GM18499 (cell line): Measurements from ENCODE around the gene TRNAU1AP.

Experiments used
- ATAC-seq: cut with Tn5 transposase; IDR thresholded peaks from one replicate; pipeline ENCODE4 v1.9.1; 2021; ENCODE audit warnings: moderate number of reproducible peaks; ENCODE audit not compliant: insufficient read depth, unreplicated experiment

Gene TRNAU1AP

DNA sequence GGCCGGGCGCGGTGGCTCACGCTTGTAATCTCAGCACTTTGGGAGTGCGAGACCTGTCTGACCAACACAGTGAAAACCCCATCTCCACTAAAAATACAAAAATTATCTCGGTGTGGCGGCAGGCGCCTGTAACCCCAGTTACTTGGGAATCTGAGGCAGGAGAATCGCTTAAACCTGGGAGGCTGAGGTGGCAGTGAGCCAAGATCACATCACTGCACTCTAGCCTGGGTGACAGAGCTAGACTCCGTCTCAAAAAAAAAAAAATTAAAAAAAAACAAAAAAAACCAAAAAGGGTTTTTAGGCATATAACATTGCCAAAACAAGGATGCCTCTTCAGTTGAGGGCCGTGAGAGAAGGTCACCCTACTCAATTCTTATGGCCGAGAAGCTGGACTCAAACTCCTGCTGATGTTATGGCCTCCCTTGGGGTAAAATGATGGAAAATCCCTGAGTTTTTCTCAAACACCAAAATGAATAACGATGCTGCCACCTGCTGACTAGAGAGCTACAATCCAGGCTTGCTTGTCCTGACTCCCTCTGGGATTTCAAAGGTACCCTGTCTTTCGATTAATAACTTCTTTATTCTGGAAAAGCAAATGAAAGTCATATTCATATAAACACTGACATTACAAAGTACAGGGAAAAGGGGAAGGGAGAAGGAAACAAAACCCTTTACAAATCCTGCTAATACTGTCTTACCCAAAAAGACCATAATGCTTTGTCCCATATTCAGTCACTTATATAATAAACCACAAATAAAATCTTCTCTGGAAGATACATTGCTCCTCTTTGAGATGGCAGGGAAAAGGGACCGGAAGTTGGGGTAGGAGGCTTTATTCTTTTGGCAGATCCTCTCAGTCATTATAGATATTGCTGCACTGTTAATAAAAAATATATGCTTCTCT is 49.9 kb downstream of the TRNAU1AP start:
- ATAC-seq: no peak

DNA sequence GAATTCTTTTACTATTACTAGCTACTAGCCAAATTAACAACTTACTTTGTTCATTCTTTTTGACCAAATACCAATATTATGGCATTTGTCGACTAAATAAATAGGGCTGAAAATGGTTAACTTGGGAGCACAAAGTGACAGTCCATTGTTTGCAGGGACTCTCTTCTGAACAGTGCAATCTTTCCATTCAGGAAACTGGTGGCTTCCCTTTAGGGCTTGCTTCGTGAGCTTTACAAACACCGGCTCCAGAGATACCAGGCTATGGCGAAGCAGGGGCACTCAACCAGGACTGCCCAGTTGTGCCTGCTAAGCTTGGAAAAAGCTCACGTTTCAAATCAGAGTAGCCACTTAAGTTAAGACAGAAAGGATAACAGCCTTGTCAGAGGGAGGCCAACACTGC is 51.5 kb downstream of the TRNAU1AP start:
- no peak for ATAC-seq

DNA sequence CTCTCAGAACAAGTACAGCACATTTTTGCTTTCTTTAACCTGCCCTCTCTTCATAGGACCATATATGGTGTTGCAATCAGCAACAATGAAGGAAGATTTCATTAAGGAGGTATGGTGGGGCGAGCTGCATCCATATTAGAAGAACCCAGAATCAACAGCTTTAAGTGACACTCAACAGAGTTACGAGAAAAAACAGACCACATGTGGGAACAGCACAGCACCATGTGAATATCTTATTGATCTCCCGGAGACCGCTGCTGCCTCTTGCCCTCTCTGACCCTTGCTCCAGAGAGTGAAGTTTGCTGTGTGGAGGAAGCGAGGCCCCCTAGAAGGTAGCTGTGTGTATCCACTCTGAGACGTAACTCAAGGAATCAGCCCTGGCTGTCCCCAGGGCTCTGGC is 52.1 kb downstream of the TRNAU1AP start:
- ATAC-seq: no peak

DNA sequence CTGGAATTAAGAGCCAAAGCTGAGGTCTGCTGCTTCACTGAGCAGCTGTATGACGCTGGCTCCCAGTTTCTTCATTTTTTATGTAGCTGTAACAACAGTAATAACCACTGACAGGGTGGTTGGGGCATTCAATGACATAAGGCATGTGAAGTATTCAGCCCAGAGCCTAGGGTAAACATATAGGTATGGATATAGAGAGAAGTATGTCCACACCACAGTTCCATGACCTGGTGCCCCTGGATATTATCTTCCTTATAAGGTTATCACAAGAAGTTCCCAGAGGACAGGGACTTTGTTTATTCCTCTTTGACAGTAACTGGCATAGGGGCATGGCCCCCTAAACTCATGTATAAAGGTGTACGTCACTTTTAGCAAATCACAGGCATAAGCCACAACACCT is 53.9 kb downstream of the TRNAU1AP start:
- ATAC-seq: no peak

DNA sequence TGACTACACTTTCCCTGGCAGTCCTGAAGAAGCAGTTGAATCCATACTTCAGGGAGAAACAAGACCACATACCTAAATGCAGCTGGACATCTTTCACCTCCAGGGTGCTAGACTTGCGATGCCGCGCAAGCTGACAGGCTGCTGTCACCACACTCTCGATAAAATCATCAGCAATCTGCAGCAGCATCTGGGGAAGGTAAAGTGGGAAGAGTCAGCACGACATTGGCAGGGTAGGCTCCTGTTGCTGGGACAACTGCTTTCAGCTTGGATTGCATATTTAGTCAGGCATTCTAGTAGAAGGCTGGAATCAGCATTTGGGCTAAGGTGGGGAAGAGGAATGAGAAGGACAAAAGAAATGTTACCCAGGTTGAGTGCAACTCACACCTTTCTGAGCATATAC is 60.3 kb downstream of the TRNAU1AP start:
- ATAC-seq: no peak
